Activated CD4-positive, alpha-beta T cell treated with anti-CD3 and anti-CD28 coated beads, Interleukin-2, Interleukin-6, amounts not matched to agents 100 ng/mL and 50 ng/mL, durations not matched to agents 16 hours and 8 hours (primary cell): ENCODE results near the gene GRM1.
A peak's percentile ranks its signal among the peaks of the same experiment; 100 is the strongest.

ENCODE experiments used
- DNase-seq: peaks from one replicate; pipeline ENCODE4 v3.0.0-alpha.2; 2020

GRM1 gene

DNA sequence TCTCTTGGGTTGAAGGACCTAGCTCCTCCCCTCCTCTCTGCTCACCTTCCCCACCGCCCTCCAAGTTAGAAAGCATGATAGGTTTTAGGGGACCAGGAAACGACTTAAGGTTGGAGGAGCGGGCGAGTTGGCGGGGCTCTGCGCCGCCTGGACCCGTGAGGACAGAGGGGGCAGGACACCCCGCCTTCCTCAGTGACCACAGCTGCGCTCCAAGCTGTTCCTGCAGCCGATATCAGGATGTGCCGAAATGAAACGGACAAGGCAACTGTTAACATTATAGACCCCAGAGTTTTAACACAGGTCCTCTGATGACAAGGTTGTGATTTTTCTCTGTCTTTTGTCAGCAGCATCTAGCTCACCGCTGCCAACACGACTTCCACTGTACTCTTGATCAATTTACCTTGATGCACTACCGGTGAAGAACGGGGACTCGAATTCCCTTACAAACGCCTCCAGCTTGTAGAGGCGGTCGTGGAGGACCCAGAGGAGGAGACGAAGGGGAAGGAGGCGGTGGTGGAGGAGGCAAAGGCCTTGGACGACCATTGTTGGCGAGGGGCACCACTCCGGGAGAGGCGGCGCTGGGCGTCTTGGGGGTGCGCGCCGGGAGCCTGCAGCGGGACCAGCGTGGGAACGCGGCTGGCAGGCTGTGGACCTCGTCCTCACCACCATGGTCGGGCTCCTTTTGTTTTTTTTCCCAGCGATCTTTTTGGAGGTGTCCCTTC is at the start of gene GRM1:
TSS of gene GRM1 (plus strand) at position 212 of the 722 bp plus-strand sequence. CDS start at position 668, 456 bp downstream.
- DNase-seq: no peak

DNA sequence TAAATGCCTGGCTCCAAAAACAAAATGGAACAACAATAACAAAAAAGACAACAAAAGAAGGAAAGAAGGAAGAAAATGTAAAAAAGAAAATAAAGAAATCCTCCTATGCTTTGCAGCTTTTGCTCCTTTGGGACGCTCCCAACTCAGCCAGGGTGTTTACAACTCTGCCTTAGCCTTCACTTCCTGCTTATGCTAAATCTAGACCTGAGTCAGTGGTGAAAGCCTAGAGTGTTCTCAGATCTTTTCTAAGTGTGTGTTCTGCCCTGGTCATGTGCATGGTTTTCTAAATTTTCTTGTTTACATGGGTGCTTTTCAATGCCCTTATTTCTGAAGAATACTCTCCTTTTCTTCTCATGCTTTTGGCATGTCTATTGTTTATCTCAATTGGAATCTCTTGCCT is 19.5 kb upstream of the GRM1 start:
- DNase-seq: no peak

DNA sequence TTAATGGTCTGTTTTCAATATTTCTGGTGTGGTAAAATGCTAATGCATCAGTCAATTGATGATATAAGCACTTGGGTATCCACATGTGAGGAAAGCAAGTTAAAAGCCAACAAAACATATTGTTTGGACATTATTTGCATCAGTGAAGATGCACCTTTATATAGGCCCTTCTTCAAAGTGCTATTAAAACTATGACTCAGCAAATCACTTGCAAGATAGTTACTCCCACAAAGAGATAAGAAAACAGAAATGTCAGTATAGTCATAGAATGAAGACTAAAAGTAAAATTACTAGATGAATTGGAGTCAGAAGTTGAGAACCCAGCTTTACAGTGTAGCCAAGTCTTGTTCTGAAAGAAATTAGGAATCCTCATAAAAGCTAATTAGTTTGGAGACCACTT is 14.6 kb upstream of the GRM1 start:
- DNase-seq: no peak

DNA sequence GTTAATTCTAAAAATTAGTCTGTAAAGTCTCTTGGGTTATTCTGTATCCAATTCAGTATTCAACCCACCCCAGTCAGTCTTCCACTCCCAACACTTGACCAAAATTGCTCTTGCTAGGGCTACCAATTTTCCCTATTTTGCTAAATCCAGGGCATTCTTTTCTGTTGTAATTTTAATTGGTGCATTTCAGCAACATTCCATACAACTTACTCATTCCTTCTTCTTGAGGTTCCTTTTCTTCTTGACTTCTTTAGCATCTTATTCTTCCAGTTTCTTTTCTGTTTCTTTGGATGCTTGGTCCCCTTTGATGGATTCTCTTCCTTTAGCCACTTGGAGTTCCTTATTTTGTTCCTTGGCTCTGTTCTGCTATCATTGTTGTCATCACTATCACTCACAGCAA is 11.2 kb upstream of the GRM1 start:
- DNase-seq: no peak

DNA sequence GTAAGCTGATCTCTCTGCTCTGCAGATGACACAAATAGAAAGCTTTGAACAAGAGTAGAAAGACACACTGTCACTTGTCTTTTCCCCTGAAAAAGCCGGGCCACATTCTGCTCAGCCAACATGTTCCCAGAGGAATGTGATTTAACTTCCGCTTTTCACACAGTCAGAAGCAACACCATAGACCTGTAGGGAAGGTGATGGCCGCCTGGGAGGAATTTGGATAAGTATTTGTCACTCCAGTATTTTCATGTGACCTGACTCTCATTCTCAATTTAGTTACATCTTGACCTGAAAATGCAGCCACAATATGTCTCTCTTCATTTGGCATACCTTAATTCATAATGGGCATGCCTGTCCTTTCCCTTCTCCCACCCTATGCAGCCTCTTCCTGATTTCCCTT is 2.0 kb upstream of the GRM1 start:
- DNase-seq: no peak

DNA sequence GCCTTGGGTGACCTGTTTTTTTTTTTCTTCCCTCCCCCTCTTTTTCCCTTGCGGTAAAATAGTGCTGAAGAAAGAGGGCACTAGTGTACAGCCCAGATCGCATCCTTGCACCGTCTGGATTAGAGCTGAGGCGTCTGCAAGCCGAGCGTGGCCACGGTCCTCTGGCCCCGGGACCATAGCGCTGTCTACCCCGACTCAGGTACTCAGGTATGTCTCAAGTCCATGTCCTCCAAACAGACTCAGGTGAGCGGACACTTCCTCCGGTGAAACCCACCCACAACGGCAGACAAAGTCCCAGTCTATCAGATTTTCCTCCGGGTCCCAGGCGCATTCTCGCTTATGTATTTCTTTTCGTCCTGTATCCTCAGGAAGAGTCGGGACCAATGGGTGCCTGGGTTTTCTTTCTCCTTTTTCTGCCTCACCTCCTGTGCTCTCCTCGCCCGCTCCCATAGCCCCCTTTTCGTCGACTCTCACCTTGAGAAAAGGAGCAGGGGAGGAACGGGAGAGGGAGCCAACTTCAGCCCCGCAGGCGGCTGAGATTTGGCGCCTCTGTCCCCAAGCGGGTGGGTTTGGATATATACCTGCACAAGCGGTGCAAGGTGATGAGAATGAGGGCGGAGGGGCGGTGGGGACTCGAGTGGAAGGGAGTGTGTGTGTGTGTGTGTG is 1.1 kb upstream of the GRM1 start:
- no peak for DNase-seq

DNA sequence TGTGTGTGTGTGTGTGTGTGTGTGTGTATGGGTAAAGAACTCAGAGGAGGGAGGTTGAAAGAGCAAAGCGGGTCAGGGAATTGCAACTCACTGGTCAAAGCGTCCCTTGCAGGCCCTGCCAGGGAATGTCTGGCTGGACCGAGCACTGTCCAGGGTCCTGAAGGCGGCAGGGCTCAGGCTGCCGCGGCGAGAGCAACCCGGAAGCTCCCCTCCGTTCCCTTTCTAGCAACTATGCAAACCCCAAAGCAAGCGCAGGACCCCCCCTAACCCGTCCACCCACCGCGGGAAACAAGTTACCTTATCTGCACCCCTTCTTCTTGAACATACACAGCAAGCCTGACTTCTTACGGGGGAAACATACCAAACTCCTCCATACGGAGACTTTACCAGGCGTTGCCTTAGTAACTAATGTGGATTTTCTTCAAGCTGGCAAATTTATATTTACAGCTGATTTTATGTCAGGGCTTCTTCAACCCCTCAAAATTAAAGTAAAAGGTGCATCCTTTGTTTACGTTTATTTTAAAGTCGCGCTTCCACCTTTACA is 538 bp upstream of the GRM1 start:
- peak; percentile 31 for DNase-seq

DNA sequence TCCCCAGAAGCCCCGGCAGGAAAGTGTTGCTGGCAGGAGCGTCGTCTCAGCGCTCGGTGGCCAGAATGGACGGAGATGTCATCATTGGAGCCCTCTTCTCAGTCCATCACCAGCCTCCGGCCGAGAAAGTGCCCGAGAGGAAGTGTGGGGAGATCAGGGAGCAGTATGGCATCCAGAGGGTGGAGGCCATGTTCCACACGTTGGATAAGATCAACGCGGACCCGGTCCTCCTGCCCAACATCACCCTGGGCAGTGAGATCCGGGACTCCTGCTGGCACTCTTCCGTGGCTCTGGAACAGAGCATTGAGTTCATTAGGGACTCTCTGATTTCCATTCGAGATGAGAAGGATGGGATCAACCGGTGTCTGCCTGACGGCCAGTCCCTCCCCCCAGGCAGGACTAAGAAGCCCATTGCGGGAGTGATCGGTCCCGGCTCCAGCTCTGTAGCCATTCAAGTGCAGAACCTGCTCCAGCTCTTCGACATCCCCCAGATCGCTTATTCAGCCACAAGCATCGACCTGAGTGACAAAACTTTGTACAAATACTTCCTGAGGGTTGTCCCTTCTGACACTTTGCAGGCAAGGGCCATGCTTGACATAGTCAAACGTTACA is 817 bp downstream of the GRM1 start:
- no peak for DNase-seq

DNA sequence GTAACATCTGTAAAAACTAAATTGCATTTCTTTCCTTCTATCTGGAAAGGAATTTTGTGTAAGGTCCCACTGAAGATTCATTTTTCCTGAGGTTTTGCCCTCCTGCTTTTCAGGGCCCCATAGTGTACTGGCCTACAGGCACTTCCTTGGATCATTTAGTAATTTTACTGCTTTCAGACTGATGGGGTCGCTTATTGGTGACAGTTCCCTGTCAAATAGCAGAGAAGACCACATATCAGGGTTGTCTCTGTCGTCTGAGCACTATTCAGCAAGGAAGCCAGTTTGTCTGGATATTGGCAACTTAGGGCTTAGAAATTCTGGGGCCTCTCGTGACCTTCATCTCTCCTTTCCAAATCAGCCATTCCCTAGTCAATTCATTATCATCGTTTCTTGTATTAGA is 3.5 kb downstream of the GRM1 start:
- no peak for DNase-seq

DNA sequence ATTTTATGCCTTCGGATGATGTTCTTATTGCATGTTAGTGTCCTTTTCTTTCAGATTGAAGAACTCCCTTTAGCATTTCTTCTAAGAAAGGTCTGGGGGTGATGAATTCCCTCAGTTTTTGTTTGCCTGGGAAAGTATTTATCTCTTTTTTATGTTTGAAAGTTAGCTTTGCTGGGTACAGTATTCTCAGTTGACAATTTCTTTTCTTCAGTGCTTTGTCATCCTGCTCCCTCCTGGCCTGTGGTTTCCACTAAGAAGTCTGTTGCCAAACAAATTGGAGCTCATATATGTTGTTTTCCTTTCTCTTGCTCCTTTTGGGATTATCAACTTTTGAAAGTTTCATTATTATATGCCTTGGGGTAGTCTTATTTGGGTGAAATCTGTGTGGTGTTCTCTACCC is 11.5 kb downstream of the GRM1 start:
- DNase-seq: no peak

DNA sequence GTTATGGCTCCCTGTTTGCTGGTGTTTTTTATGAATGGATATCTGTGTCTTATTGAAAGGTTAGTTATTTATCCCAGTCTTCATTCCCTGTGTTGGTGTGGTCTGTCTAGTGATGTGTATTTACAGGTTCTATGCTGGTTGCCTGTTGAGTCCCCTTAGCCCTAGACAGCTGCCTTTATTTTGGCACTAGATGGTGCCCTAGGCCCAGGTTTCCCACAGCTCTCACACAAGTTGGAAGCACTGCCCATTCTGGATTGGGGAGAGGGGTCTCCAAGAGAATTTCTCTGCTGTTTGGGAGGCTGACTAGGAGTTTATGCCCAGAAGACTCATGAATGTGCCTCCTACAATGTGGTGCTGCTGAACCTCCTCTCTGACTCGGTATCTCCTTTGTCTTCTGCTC is 12.4 kb downstream of the GRM1 start:
- peak; percentile 7 for DNase-seq

DNA sequence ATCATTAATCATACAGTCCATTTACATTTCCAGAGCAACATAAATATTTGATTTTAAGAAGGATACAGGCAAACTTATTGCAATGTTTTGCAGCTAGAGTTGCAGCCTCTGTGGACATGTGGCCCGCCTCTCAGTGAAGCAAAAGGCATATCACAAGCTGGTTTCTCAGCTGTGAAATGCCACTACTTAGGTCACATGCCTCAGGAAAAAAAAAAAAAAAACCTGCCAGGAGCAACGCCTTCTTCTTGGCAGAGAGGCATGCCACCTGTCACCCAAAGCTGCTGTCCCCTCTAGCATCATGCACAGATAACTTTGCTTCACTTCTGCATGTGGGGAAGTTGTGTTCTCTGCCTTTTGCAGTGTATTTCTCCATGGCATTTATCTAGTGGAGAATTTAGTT is 18.5 kb downstream of the GRM1 start:
- no peak for DNase-seq

DNA sequence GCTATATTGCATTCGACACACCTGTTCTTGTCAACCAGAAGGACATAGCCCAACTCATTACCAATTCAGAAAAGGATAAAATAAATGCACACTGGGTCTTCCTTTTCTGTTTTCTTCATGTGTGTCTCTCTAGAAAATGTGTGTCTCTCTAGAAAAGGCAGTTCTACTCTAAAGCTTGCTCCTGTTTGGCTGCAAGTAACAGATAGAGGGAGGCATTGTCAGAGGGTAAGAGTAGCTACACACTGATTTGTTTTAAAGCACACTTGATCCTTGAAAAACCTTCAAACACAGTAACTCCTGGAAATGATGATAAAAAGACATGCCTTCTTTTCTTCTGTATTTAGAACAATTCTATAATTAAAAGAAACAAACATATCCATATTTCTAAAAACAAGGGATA is 21.3 kb downstream of the GRM1 start:
- DNase-seq: no peak

DNA sequence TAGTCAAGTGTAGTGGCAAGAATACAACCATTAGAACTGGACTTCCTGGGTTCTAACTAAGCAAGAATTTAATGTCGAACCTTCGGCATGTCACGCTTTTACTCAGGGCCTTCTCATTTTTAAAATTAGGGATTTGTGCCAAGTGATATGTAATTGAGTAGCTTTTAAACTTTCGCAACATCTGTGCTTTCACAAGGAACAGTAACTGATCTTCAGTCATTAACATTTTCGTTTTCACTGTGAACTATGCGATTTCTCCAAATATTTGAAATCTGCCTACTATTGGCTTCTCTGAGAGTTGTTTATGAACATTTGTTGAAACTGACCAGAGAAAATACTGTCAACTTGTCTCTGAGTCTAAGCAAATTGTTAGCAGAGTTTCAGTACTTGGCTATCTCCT is 27.6 kb downstream of the GRM1 start:
- no peak for DNase-seq

DNA sequence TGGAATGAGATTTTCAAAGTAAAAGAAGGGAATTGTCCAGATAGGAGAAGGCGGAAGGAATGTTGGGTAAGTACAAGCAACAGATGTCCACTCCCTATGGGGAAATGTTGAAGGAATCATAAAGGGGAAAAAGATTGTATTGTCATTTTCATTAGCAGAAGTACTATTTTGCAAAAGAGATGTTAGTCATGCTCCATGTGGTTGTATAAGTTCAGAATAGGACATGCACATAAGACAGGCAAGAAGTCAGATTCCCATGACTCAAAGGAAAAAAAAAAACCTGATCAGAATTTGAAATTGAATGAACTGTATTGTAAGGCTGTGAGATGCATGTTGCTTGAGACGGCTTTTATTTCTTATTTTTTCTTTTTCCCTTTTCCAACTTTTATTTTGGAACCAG is 36.8 kb downstream of the GRM1 start:
- no peak for DNase-seq

DNA sequence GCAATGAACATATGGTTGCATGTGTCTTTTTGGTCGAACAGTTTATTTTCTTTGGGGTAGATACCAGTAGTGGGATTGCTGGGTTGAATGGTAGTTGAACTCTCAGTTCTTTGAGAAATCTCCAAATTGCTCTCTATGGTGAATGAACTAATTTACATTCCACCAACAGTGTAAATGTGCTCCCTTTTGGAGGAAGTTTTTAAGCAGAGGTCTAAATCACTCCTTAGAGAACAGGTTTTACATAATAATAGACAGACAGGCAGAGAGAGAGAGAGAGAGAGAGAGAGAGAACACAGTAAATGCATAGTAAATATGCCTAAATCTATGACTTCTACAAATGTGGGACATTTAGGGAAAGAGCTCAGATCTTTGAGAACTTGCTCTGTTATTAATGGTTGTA is 37.6 kb downstream of the GRM1 start:
- DNase-seq: no peak

DNA sequence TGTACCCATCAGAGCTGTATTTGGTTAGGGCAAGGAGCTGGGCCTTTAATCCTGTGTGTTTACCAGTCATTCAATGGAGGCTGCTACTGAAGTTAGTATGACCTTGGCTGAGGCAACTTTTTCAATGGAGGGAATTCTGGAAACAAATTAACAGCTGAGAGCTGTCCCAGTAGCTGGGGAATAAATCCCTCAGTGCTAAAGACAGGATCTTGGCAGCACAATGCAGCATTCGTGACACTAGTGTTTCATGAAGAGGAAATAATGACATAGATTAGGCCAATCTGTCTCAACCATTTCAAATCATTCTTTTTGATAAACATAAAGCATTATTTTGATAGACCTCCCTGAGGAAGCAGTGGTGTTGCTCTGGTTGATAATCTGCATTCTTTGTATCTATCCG is 42.9 kb downstream of the GRM1 start:
- no peak for DNase-seq

DNA sequence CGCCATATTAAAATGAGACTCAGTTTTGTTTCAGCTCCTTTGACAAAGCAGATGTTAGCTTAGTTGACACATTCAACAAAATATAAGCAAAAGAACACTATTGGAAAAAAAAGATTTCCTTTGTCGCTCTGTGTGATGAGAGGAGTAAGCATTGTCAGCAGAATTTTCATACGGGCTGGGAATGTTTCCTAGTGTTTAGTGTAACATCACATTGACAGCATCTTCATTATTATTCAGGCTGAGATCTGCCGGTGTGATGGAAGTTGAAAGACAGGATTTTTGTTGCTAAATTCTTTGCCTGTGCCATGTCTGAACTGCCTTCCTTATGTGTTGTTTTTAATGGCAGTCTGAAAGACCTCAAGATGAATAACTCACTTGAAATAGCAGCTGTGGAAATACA is 49.1 kb downstream of the GRM1 start:
- no peak for DNase-seq

DNA sequence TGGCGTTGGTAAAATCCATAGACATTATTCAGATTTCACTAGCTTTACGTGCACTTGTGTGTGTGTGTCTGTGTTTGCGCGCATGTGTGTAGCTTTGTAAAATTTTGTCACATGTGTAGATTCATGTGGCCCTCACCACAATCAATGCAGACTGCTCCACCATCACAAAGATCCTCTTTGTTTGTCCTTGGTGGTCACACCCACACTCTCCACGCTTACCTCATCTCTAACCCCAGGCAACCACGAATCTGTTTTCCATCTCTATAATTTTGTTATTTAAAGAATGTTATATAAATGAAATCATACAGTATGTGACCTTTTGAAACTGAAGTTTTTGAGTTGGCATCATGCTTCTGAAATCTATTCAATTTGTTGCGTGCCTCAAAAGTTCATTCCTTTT is 58.5 kb downstream of the GRM1 start:
- DNase-seq: no peak

DNA sequence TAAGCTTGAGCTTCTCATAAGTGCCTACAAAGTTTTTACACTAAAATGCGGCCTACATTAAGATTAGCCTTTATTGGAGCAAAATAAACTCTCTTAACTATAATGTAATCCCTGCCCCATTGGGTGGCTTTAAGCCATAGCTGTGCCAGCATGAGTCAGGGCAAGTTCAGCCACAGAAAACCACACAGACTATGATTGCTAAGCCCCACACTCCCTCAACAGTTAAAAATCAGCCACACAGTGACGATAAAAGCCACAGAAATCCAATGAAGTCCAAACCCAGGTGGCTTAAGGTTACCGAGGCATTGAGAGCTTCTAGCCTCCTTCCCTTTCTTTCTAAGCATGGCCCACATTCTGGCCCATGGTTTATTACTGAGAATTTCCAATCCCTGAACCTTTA is 61.6 kb downstream of the GRM1 start:
- DNase-seq: no peak

DNA sequence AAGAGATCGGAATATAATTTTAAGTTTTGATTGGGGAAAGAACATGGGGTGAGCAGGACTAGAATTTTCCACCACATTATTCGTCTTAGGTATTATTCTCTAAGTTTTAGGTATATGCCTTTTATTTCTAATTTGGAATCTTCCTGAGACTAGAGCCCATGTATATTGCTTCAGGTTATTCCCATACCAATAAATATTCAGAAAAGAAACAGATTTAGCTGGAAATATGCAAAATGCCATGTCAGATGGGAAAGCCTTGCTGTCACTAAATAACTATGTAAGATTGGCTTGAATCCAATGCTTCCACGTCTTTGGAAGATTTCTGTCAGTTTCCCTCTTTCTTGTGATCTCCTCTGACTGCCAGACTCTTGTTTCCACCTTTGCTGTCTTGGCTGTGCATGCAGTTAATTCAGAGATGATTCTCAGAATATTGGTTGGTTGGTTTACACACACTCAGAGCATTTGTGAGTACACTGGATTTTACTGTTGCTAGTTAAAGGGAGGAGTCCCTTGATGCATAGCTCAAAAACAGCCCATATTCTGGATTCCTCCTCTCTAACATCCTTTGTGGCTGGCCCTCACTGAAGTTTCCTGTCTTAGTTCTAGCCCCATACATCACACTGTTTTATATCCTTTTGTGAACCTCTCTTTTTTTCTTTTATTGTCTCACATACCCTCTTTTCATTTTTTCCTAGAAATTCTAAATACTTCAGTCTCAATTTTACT is 64.3 kb downstream of the GRM1 start:
- no peak for DNase-seq

DNA sequence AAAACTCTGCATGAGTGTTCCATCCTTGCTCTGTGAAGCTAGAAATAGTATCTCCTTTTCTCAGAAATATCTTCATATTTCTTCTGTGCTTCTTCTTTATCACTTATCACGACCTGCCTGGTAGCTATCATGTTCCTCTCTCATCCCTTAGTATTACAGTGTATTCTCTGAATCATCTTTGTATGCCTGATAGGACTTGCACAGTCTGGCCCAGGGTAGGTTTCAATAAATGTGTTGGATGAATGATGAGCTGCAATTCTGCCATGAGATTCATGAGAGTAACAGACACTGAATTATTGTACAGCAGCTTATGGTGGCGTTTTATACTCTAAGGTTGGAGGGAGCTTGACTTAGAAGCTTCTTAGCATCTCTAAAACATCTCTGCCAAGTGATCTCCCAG is 66.6 kb downstream of the GRM1 start:
- DNase-seq: no peak

DNA sequence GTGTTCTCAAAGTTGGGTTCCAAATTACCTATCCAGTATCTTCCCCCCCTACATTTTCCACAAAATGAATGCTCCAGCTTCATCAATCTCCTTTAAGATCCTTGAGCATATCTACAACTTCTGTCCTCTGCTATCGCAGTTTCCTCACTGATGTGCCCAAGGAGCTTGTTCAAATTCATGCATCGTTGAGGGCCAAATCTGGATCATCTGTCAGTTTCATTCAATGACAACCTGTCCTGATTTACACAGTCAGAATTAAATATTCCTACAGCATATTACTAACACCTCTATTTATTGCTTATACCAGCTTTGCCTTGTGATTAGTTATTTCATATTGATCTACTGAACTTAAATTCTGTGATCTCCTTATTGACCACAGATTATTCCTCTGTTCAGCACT is 68.7 kb downstream of the GRM1 start:
- DNase-seq: no peak

DNA sequence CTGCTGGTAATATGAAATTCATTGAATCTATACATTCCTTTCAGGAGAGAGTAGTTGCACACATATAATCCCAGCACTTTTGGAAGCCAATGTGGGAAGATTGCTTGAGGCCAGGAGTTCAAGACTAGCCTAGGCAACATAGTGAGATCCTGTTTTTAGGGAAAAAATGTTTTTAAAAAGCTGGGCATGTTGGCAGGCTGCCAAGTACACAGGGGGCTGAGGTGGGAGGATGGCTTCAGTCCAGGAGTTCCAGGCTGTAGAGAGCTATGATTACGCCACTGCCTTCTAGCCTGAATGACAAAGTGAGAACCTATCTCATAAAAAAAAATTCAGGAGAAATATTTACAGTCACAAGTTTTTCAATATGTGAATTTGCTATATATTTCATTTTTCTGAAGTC is 71.9 kb downstream of the GRM1 start:
- DNase-seq: no peak
